Panc1 (cell line): ENCODE results near the gene MAFB.

Experiments
- TCF7L2 ChIP-seq: IDR thresholded peaks from 2 replicates; pipeline ENCODE4 v1.6.1; 2011; ENCODE audit warnings: mild to moderate bottlenecking, low read depth, low read length, inconsistent platforms
- TF ChIP-seq, protein P1 (sequence below): fragments of 450-650 bp; IDR thresholded peaks from 2 replicates; pipeline ENCODE4 v1.5.1; 2017; ENCODE audit warnings: mild to moderate bottlenecking
- TF ChIP-seq, protein P2 (sequence below), 2 experiments: IDR thresholded peaks; 2 replicates each; pipeline ENCODE4 v1.6.1; 2011 to 2012; ENCODE audit warnings: low read depth in 2 of 2, control low read depth in 1 of 2, low read length in 1 of 2, mild to moderate bottlenecking in 1 of 2, moderate library complexity in 1 of 2; ENCODE audit not compliant: insufficient read depth in 1 of 2

- TF ChIP-seq, protein P1, sequence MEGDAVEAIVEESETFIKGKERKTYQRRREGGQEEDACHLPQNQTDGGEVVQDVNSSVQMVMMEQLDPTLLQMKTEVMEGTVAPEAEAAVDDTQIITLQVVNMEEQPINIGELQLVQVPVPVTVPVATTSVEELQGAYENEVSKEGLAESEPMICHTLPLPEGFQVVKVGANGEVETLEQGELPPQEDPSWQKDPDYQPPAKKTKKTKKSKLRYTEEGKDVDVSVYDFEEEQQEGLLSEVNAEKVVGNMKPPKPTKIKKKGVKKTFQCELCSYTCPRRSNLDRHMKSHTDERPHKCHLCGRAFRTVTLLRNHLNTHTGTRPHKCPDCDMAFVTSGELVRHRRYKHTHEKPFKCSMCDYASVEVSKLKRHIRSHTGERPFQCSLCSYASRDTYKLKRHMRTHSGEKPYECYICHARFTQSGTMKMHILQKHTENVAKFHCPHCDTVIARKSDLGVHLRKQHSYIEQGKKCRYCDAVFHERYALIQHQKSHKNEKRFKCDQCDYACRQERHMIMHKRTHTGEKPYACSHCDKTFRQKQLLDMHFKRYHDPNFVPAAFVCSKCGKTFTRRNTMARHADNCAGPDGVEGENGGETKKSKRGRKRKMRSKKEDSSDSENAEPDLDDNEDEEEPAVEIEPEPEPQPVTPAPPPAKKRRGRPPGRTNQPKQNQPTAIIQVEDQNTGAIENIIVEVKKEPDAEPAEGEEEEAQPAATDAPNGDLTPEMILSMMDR = no peak
- no peak for TF ChIP-seq TCF7L2
- TF ChIP-seq, protein P2, sequence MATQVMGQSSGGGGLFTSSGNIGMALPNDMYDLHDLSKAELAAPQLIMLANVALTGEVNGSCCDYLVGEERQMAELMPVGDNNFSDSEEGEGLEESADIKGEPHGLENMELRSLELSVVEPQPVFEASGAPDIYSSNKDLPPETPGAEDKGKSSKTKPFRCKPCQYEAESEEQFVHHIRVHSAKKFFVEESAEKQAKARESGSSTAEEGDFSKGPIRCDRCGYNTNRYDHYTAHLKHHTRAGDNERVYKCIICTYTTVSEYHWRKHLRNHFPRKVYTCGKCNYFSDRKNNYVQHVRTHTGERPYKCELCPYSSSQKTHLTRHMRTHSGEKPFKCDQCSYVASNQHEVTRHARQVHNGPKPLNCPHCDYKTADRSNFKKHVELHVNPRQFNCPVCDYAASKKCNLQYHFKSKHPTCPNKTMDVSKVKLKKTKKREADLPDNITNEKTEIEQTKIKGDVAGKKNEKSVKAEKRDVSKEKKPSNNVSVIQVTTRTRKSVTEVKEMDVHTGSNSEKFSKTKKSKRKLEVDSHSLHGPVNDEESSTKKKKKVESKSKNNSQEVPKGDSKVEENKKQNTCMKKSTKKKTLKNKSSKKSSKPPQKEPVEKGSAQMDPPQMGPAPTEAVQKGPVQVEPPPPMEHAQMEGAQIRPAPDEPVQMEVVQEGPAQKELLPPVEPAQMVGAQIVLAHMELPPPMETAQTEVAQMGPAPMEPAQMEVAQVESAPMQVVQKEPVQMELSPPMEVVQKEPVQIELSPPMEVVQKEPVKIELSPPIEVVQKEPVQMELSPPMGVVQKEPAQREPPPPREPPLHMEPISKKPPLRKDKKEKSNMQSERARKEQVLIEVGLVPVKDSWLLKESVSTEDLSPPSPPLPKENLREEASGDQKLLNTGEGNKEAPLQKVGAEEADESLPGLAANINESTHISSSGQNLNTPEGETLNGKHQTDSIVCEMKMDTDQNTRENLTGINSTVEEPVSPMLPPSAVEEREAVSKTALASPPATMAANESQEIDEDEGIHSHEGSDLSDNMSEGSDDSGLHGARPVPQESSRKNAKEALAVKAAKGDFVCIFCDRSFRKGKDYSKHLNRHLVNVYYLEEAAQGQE (IDR thresholded peaks at IDR 0.05; ENCODE audit: insufficient read depth in 1 of 2, low read depth in 2 of 2, low read length in 1 of 2) = no peak
These were observed 53.1 kb downstream of the MAFB start for GRCh38 chr20:40635971-40636370.
